Measurements from ENCODE around the gene PSD2. TPM values are rescaled to one million over a fixed set of nuclear protein-coding genes. Genes with fewer than 3 reads are reported as not detected.

The PSD2 gene
- total RNA-seq, 1 donor from 2014 or later, result under 0.01 TPM

DNA sequence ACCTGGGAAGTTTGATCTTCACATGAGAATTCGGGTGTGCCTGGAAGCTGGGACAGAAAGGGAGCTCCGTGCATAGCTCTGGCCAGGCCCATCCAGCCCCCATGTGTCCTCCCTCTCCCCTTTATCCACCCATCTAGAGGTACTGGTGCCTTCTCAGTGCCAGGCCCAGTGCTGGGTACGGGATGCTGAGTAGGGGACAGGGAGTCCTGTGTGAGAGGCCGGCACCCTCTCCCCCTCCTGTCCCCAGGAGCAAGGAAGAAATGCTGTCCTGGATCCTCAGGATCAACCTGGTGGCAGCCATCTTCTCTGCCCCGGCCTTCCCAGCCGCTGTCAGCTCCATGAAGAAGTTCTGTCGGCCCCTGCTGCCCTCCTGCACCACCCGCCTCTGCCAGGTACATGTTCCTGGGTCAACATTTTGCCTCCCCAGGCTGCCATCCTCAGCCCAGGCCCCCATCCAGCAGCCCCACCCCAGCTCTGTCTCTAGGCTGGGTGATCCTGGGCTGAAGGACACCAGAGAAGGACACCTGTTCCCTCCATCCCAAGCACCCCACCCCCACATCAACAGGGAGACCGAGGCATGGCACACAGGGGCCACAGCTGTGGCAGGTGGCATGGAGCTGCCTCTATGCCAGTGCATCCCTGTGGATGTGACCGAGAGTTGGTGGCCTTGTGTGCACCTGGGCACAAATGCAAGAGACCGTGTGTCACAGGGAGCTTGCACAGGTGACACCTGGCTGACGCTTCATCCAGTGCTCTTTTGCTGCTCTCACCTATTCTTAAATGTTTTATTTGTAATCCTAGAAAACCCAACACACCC, 43.0 kb downstream of the PSD2 start:
- DNase-seq, result no peak

DNA sequence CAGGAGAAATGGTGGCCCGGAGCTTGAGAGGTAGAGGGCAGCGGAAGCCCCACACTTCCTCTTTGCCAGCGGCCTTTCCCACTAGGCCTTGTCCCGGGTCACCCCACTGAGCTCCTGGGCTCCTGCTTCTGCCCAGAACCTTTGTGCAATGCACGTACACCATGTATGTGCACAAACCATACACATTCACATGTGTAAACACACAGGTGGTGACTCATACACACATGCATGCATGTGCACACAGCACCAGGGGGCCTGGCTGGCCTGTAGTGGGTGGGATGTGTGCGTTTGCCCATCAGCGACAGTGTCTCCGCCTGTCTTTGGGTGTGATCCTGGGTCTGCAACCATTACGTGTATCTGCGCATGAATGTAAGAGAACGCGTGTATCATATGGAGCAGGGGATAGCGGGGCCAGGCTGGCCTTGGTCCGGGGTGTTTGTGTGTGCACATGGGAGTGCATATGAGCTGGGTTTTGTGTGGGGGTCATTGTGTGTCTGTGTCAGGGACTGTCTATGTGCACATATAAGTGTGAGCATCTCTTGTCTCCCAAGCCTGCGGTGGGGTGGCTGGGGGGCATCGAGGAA, 43.7 kb downstream of the PSD2 start:
- DNase-seq, result no peak

GRCh38 chr5:139839918-139840317, 44.3 kb downstream of the PSD2 start:
- DNase-seq, result no peak

GRCh38 chr5:139841549-139841948, 45.9 kb downstream of the PSD2 start:
- no peak for DNase-seq

- no peak for DNase-seq
These were observed 46.7 kb downstream of the PSD2 start for GRCh38 chr5:139842321-139842720.

GRCh38 chr5:139843991-139844390, 48.4 kb downstream of the PSD2 start:
- DNase-seq, result no peak

- DNase-seq, result peak; percentile 87
These were observed 49.0 kb downstream of the PSD2 start for GRCh38 chr5:139844472-139845145.

DNA sequence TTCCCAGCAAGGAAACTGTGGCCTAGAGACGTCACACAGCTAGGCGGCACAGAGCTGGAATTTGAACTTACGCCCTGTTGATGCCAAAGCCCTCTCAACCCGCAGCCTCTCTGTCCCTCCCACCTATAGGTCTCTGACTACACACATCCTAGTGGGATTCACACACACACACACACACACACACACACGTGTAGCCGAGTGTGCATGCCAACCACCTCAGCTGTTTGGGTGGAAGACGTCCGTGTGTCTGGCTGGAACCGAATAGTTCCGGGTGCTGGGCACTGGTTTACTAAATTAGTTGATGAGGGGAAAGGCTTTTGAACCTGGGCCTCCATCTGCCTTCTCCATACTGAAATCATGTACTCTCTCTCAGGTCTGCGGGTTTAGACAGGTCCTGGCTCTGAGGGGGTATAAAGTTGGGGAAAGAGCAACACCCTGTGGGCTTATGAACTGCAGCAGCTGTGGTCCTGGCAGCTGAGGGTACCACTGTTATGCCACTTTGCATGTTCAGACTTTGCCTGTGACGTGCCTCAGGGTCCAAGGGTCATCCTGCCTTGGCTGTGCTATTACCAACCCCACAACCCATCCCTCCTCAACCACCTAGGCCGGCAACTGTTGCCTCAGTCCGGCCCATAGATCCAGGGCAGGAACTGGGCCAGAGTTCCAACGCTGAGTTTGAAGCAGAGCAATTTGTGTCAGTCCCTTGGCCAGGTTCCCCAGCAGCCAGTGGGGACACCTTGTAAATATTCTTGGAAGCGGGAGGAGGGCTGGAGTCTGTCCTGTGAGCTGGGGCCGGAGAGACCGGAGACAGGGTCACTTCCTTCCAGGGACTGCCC, 50.5 kb downstream of the PSD2 start:
- DNase-seq, result no peak

GRCh38 chr5:139847091-139847490, 51.5 kb downstream of the PSD2 start:
- DNase-seq, result no peak

- peak; percentile 74 for DNase-seq
These were observed 52.3 kb downstream of the PSD2 start for GRCh38 chr5:139847790-139848507.

- DNase-seq, result peak; percentile 15
These were observed 53.0 kb downstream of the PSD2 start for GRCh38 chr5:139848508-139849100.

DNA sequence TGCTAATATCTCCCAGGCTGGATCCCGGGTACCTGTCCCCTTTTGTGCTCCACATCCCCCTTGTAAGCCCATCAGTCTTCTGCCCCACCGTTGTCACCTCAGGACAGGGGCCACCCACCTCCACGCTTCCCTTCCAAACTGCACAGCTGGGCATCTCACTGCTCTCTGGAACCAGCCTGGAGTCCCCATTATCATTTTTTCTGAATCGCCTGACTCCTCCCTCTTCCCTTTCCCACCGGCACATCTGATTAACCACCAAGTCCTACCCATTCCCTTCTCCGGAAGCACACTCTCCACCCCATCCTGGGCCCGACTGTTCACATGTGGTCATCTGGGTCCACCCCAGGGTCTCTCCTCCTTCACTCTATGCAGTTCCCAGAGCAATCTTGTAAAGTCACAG, 53.9 kb downstream of the PSD2 start:
- no peak for DNase-seq

DNA sequence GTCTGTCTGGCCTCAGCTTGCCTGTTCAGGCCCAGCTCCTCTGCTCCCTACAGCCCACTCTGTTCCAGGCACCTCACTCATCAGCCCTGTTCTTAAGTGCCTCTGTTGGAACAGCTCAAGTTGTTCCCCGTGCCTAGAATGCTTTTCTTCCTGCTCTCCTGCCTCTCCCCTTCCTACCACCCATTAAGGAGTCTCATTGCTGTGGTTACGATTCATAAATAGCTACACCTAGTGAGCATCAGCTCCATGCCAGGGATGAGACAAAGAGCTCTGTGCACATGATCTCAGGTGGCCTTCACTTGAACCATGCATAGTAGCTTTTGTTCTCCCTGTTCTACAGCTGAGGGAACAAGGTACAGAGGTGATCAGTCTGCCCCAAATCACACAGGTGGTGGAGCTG, 54.3 kb downstream of the PSD2 start:
- peak; percentile 15 for DNase-seq

- DNase-seq, result no peak
These were observed 54.9 kb downstream of the PSD2 start for GRCh38 chr5:139850423-139851016.

DNA sequence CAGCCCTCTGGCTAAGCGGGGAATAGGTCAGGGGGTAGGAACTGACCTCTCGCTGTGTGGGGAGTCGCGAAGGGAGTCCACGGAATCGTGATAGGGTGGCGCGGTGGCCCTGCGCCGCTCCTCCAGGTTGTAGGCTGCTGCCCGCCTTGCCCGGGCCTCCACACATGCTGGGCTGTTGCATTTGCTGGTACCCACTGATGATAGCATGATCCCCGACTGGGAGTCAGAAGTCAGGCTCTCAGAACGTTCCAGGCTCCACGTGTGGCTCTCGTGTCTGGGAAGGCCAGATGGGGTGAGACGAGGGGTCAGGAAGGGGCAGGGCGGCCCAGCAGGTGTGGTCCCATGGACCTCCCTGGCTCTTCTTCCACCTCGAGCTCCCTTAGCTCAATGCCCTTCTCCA, 56.0 kb downstream of the PSD2 start:
- DNase-seq, result no peak

- DNase-seq, result no peak
These were observed 57.1 kb downstream of the PSD2 start for GRCh38 chr5:139852696-139853095.

GRCh38 chr5:139854029-139854605, 58.5 kb downstream of the PSD2 start:
- no peak for DNase-seq

DNA sequence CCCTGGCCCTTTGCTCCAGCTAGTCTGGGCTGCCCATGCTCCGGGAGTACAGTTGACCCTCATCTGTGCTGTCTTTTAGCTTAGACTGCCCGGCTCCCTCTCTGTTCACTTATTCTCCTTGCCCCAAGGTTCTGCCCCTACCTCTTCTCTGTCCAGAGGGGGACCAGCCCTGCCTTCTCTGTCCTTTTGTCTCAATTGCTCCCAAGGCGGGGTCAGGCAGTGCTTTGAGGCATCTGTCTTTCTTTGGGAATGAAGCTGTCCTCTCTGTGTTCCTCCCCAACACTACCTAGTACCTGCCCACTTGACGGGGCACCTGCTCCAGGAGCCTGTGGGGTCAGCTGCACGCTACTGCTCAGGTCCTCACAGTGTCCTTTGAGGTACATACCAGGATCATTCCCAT, 59.3 kb downstream of the PSD2 start:
- no peak for DNase-seq

GRCh38 chr5:139855451-139855850, 59.8 kb downstream of the PSD2 start:
- DNase-seq, result no peak

DNA sequence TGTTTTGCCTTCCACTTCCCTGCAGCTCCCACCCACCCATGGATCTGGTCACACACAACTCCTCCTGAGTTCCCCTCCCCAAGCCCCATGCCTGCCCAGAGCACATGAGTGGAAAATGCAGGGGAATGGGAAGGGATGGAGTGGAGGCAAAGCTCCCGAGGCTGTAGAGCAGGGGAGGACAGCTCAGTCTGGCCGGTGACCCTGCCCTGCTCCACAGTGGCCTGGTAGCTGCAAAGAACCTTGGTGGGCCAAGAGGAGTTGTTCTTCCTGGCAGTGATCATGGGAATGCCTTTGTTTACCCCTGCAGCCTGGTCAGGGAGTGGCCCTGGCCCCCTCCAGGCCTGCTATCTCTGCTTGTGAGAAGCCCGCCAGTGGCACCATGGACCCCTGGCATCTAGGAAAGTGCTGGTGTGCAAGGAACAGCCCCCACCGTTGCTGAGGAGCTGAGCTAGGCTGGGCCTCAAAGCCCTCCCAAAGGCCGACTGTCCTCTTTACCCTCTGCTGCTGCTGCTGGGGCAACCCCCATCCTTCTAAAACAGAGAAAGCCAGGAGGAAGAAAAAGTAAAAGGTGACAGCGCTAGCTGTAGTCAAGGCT, 60.4 kb downstream of the PSD2 start:
- no peak for DNase-seq

GRCh38 chr5:139856714-139857113, 61.1 kb downstream of the PSD2 start:
- DNase-seq, result no peak
